GM18909 (cell line): ENCODE results near the gene PITRM1.

Experiments used
- ATAC-seq: cut with Tn5 transposase; IDR thresholded peaks from one replicate; pipeline ENCODE4 v1.9.1; 2021; ENCODE audit warnings: mild to moderate bottlenecking; ENCODE audit not compliant: unreplicated experiment, poor library complexity

PITRM1 gene

GRCh38 chr10:3090388-3090787 is 82.2 kb downstream of the PITRM1 start:
- ATAC-seq, result no peak
